Urothelium cell line (cell line): ENCODE measurements around the gene PRRG4.
"Not testable (repeated sequence)": the region's sequence is repeated elsewhere in the genome, so short reads cannot be mapped to it uniquely, and the experiment has no call there.

Experiments used
- DNase-seq: peaks from one replicate; pipeline ENCODE4 v3.0.0; 2011; ENCODE audit warnings: low spot score, mixed read lengths
- FAIRE-seq: peaks from 2 replicates; lab custom pipeline; 2011; peaks lifted over from hg19 to GRCh38; lab: Jason Lieb, UNC

Gene PRRG4

GRCh38 chr11:32883421-32883820, 53.7 kb downstream of the PRRG4 start:
- DNase-seq (no peak), FAIRE-seq (no peak)

DNA sequence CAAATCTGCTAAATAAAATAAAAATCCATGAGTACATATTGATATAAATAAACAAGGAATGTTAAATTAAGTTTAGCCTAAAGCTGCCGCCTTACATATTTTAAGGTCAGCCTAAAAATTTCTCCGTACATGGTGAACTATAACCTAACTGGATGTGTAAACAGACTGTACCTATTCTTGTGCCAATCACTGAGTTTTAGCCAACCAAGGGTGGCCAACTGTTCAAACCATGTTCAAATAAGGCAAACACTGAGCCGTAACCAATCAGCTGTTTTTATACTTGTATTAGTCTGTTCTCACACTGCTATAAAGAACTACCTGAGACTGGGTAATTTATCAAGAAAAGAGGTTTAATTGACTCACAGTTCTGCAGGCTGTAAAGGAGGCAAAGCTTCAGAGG, 54.3 kb downstream of the PRRG4 start:
- FAIRE-seq (no peak), DNase-seq (no peak)

DNA sequence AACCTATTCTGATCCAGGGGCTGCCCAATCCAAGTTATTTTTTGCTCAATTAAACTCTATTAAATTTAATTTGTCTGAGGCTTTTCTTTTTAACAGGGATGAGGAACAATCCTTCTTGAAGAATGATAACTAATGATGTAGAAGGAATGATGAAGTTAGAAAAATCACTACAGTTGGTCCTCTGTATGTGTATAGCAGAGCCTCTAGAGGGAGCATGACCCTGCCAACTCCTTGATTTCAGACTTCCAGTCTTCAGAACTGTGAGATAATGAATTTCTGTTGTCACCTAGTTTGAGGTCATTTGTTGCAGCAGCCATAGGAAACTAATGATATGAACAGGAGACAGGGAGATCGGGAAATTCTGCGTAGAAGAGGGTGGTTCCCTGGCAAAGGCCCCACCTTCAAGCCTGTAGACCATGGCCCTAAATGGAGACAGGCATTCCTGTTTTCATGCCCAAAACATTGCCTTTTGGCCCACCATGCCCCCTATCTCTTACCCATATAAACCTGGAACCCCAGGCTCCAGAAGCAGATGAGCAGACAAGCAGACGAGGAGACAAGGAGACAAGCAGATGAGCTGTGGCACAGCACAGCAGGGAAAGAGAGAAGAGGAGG, 55.1 kb downstream of the PRRG4 start:
- FAIRE-seq, result no peak
- DNase-seq, result no peak

- DNase-seq, result no peak
- FAIRE-seq, result no peak
These were observed 55.8 kb downstream of the PRRG4 start for GRCh38 chr11:32885556-32885955.

GRCh38 chr11:32886180-32886579, 56.5 kb downstream of the PRRG4 start:
- DNase-seq, result no peak
- no peak for FAIRE-seq

- not testable (repeated sequence) for FAIRE-seq, DNase-seq
These were observed 58.1 kb downstream of the PRRG4 start for GRCh38 chr11:32887707-32888383.

DNA sequence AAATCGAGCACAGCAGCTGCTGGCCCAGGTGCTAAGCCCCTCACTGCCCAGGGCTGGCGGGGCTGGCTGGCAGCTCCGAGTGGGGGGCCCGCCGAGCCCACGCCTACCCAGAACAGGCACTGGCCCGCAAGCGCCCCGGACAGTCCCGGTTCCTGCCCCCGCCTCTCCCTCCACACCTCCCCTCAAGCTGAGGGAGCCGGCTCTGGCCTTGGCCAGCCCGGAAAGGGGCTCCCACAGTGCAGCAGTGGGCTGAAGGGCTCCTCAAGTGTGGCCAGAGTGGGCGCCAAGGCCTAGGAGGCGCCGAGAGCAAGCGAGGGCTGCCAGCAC, 58.6 kb downstream of the PRRG4 start:
- DNase-seq, FAIRE-seq: not testable (repeated sequence)

- FAIRE-seq, result no peak
These were observed 59.1 kb downstream of the PRRG4 start for GRCh38 chr11:32888805-32889204.

GRCh38 chr11:32890843-32891656, 61.3 kb downstream of the PRRG4 start:
- FAIRE-seq, result no peak

More at GRCh38 chr11:32888805-32889204, 59.1 kb downstream of the PRRG4 start:
- DNase-seq, result no peak

GRCh38 chr11:32891657-32892354, 62.1 kb downstream of the PRRG4 start:
- FAIRE-seq, result no peak
- no peak for DNase-seq

More at GRCh38 chr11:32890843-32891656, 61.3 kb downstream of the PRRG4 start:
- no peak for DNase-seq

DNA sequence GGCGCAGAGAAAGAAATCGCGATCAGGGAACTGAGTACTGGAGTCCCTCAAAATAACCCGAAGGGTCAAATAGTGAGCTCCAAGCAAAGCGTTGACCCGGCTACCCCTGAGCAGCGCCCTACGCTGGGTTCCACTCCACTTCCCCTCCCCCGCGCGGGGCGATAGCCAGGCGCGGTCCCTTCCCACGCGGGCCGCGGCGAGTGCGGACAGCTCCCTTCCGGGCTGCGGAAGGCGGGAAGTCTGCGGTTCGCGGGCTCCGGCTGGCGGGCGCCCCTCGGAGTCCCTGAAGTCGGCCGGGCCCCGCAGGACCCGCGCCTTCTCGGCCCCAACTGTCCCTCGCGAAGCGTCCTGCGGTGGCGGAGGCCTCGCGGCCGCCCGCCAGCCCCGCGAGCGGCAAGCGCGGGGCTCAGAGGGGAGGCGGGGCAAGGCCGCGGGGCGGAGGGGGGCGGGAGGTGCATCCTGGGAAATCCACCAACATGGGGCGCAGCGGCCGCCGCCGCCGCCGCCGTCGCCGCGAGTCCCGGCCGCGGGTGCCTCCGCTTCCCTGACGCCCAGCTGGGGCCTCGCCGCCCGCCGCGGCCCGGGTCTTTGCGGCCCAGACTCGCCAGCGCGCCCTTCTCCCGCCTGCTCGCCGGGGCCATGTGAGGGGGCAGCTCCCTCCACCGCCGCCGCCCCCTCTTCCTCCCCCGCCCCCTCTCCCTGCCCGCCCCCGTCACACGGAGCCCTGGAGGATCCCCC, 62.8 kb downstream of the PRRG4 start, which contains the start of gene QSER1:
Gene QSER1, plus strand, starts transcription at position 457 of the 738 bp plus-strand sequence. CDS start 315 bp downstream, outside the sequence.
- DNase-seq, result peak; percentile 84
- FAIRE-seq, result peak; percentile 48

DNA sequence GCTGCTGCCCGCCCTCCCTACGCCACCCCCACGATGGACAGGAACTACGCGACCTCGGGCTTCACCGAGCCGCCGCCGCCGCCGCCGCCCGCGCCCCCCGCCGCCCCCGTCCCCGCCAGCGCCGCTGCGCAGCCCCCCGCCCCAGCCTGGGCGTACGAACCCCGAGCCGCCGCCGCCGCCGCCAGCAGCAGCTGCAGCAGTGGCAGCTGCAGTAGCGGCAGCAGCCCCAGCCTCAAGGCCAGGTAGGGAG, 63.3 kb downstream of the PRRG4 start:
- no peak for FAIRE-seq
- no peak for DNase-seq

- peak; percentile 70 for DNase-seq
- FAIRE-seq, result no peak
These were observed 63.8 kb downstream of the PRRG4 start for GRCh38 chr11:32893343-32894148.

GRCh38 chr11:32894149-32894827, 64.6 kb downstream of the PRRG4 start:
- DNase-seq, result peak; percentile 74
- no peak for FAIRE-seq

DNA sequence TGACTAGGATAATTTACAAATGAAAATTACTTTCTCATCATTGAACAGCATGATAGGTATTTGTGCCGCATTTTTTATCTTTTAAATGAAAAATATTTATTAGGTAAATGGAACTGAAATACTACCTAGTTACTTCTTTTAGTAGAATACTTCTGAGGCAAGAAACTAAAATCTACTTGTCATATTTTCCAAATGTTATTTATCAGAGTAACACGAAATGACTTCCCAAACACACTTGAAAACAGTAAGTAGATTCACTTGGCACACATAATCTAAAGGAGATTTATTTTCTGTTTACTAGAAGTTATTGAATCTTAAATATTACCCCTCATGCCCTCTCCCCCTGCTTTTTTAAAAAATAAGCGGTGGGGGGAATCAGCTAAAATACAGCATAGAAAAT, 65.2 kb downstream of the PRRG4 start:
- DNase-seq (no peak), FAIRE-seq (no peak)

GRCh38 chr11:32895471-32895870, 65.7 kb downstream of the PRRG4 start:
- no peak for FAIRE-seq
- DNase-seq, result no peak

DNA sequence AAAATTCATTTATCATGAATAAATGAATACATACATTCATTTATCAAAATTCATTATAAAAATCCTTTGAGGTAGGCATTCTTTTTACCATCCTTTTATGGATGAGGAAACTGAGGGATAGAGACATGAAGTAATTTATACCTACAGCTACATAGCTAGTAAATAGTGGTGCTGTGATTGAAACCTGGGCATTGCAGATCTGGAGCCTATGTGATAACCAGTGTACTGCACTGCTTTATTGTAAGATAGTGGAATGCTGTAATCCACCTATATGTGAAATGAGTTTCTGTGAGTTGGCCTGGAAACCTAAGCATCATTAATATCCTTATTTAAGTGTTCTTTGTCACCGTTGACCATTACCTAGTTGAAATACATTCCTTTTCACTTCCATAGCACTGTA, 67.4 kb downstream of the PRRG4 start:
- DNase-seq, result no peak
- FAIRE-seq, result no peak

- DNase-seq, result no peak
- no peak for FAIRE-seq
These were observed 69.7 kb downstream of the PRRG4 start for GRCh38 chr11:32899438-32899837.

DNA sequence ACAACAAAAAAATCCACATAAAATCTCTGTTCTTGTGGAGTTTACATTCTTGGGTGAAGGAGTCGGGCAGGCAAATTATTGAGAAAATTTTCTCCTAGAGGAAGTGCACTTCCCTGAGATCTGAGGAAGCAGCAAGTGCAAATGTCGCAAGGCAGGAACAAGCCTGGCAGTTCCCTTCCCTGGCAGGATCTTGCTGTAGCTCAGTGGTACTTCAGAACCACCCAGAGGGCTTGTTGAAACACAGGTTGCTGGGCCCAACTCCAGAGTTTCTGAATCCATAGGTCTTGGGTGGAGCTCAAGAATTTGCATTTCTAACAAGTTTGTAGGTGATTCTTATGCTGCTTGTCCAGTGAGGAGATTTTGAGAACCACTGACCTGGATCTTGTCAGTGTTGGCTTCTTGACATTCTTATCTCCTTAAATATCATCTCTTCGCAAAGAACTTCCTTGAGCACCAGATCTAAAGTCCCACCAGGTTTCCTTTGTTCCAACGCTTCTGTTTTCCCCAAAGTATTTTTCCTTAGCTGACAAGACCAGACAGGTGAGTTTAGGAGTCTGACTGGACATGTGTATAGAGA, 72.5 kb downstream of the PRRG4 start:
- FAIRE-seq, result no peak
- DNase-seq, result no peak
